GM18868 (cell line): ENCODE measurements around the gene PPP1R15B.

Experiments
- ATAC-seq: cut with Tn5 transposase; IDR thresholded peaks from one replicate; pipeline ENCODE4 v1.9.1; 2021; ENCODE audit warnings: mild to moderate bottlenecking, moderate library complexity; ENCODE audit not compliant: unreplicated experiment

PPP1R15B gene

DNA sequence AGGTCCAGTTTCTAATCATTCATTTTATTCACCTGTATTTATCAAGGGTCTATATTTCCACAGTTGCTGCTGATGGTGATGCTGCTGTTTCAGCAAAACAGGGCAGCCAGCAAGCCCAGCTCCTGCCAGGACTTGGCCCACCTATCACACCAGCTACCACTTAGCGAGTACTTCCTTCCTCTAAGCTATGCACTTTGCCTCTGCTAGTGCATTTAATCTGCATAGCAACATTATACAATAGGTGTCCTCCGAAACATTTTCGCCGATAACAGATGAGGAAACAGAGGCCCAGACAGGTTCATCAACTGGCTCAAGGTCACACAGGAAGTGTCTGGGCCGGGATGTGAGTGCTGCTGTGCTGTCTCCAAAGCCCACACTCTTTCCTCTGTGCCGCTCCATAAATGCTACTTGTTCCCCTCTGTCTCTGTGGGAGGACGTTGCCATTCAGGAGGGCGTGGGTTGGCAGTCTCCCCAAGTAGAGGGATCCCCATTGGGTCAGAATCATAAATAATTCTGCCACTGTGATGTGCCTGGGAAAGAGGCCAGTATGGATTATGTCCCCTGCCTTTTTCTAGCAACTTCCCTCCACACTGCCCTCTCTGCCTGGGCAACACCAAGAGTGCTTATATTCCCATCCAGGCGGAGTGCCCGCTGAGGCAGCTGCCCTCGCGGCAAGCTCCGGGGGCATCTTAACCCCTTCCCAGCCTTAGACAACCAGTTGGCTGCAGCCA lies 42.5 kb downstream of the PPP1R15B start:
- no peak for ATAC-seq

DNA sequence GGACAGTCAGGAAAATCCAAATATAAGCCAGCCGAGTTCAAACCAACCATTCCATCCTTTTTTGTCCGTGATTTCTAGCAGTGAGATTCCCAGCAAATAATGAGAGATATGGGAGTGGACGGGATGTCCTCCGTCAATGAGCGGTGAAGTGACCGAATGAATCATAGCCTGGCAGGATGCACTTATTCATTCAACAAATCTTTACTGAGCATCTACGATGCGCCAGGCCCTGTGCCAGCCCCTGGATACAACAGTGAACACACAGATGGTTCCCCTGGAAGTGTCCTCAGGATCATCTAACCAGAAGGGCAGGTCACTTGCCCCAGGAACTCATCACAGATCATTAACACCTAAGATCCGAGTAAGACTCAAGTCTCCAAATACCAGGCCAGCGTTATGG lies 43.7 kb downstream of the PPP1R15B start:
- no peak for ATAC-seq

DNA sequence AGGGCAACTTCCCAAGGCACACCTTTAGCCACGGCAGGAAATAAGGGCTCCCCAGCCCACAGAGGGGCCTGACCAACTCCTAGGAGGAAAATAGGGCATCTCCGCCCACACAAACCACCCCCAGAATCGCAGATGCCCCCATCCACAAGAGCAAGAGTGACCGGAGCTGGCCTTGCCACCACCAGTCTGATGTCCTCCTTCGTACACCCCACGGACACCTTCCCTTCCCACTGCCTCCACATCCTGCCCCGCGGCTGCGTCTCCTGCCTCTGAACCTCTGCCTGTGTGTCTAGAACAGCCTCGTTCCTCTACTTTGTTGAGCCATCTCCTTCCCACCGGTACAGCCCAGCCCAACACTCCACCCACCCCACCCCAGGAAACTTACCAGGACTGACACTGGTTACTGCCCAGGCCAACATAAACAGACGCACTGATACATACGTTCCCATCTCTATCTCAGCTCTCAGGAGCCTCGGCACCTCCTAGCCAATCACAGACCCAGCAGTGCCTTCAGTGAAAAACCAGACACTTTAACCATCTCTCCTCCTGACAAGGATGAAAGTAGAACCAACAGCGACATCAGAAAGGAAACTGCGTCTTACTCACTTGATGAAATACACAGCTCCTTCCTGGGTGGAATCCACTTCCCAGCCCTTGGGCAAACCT lies 44.3 kb downstream of the PPP1R15B start:
- ATAC-seq, result no peak

DNA sequence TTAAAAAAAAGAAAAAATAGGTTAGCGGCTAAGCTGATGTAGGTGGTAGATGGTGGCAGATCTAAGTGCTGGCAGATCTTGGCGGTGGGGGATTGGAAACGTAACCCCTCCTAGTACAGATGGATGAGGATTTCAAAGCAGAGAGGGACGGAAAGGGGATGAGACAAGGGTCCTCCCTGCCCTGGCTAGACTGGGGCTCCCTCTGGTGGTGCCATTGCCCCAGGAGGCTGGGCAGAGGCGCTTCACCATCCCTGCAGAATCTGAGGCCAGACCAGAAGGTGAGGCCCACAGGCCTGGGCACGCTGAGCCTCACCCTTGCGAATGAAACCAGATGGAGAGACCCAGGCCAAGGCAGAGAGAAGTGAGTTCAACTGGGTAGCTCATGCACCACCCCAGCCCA lies 44.9 kb downstream of the PPP1R15B start:
- no peak for ATAC-seq

DNA sequence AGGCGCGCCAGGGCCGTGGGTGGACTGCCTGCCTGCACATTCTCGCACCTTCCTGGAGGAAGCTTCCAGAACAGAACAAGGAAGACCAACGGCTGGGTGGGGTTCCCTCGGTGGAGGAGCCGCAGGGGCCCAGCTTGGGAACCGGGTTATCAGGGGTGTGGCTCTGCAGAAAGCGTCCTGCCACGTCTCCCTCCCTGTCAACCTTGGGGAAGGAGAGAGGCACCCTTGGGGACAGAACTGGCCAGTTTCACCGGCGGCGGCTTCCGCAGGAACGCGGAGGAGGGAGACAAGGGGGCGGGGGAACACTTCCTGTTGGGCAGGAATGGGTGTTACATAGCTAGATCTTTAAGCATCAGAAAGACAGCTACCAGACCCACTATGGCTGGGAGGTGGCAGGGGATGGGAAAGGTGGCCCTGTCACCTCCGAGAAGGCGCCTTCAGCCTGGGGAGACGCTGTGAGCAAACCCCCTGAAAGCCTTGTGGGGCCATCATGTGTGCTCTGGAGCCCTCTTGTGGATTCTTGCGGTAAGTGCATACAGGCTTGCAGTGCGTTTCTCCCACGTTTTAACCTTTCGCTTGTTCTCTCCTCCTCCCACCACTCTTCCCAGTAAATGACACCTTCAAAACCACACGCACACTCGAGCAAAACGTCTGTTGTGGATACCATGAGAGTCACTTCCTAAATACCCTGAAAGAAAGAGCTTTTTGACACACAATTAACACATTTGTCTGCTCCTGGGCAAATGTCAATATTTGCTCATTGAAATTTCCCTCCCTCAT lies 48.1 kb downstream of the PPP1R15B start:
- ATAC-seq, result no peak

DNA sequence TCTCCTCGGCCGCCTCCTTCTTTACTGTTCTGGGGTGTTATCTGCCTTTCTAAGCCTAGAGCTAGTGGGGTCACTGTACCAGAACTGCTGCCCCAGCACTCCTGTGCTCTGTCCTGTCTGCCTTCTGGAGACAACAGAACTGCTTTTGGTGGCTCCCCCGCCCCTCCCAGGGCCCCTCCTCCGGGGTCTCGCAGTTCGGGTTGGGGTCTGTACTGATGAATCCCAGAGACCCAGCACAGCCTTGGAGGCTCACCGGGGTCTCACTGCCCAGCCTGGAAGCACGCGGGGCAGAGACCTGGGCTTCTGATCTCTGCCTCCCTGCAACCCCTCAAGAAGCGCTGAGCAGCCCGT lies 48.7 kb downstream of the PPP1R15B start:
- ATAC-seq, result no peak

DNA sequence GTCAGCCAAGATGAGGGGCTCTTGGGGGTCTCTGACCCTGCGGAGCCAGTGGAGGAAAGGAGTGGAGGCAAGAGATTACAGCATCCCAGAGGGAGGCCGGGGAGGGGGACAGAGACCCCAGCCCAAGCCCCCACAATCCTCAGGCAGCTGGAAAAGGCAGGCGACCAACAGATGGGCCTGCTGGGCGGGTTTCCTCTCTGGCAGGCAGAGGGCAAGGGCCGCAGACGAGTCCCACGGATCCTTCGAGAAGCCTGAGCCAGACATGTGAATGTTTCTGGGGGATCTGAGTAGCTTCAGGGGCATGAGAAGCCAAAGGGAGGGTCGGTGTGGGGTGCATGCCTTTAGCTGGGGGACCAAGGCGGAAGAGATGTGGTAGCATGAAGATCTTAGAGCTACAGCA lies 49.8 kb downstream of the PPP1R15B start:
- ATAC-seq, result no peak

DNA sequence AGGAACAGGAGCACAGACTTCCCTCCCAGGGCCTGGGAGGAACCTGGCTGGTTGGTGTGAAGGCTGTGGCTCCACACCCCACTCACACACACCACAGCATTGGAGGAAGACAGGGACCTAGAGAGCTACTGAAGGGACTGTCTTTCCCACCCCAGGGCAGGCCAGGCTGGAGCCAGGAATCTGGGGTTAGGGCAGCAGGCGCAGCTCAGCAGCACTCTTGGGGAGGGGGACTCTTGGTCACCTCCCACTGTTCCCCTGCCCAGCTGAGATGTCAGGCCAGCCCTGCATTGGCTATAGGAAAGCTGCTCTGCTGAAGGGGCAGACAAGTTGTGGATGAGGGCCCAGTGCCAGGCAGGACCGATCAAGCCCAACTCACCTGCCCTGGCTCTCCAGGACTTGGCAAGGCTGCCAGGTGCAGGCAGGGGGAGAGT lies 50.3 kb downstream of the PPP1R15B start:
- ATAC-seq, result no peak

DNA sequence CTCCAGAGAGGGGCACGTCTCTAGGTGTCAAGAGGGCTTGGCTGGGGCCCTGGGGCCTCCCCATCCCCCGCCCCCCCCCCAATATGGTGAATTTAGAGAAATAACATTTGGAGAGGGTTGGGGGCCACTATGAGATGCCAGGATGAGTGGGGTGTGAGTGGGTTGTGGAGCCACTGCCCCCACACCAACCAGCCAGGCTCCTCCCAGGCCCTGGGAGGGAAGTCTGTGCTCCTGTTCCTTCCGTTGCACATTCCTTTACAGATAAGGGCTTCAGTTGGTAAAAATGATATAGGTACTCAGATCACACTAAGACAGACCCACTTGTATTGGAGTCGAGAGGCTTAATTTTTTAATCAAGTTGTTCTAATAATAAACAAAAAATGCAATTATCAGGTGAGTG lies 51.3 kb downstream of the PPP1R15B start:
- ATAC-seq, result no peak

DNA sequence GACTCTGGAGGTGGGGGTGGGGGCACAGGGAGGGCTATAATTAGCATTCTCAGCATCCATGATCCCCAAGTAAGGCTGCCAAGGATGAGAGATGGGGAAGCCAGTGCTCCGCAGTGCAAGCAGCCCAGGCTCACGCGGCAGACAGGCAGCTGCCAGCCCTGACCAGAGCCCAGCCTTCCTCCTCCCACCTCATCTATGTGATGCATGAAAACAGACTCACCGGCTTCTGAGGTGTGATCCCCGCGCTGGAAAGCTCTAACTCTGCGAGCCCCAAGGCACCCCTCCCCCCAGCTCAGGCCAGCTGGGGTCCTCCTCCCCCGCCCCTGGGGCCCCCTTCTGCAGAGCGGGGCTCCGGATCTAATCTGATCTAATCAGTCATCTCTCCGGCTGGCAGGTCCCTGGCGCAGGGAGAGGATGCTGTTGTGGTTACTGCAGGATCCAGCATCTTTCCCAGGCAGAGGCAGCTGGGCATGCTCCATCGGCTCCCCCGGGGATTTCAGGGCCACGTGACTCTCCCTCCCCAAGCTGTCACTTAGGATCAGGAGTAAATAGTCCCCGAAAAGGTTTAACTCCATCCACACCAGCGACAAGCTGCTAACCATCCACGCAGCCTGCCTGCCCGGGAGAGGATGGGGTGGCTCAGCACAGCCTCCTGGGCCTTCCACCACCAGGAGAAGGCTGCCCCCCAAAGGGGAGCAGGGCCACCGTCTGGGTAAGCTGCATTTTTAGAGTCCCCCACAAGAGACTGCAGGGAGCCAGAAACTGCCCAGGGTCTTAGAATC lies 52.0 kb downstream of the PPP1R15B start, which contains the start of gene PLEKHA6:
Gene PLEKHA6 (minus strand): TSS at position 456 of the 782 bp plus-strand sequence. CDS start 86,202 bp downstream, outside the sequence.
- no peak for ATAC-seq

DNA sequence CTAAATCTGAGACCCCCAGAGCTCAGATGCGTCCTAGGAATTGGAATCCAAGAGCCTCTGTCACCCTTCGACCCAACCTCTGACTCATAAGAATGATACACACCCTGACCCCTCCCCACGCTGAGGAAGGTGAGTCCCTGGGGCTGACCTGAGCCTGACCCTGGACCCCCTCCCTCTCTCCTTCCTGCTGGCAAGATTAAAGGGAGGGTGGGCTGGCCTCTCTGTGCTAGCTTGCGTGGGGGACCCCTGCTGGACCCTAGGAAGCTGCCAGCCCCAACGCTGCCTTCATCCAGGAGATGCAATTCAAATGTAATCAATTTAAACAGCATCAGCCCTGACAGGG lies 52.5 kb downstream of the PPP1R15B start:
- no peak for ATAC-seq

DNA sequence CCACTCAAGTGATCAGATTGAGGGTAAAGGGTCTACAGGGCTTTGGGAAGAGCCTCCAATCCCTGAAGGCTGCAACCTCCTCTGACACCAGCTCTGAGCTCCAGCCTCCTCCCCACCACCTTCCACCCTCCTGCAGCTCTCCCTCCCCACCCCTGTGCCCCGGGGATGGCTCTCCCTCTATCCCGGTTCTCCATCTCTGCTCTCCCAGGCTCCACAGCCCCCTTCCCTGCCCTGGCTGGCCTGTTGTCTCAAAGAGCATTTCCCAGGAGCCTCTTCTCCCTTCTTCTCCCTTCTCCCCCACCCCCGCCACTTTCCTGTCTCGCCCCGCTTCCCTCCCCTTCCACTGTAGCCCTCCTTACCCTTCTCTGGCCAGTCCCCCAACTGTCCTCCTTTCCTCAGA lies 53.0 kb downstream of the PPP1R15B start:
- ATAC-seq, result no peak

DNA sequence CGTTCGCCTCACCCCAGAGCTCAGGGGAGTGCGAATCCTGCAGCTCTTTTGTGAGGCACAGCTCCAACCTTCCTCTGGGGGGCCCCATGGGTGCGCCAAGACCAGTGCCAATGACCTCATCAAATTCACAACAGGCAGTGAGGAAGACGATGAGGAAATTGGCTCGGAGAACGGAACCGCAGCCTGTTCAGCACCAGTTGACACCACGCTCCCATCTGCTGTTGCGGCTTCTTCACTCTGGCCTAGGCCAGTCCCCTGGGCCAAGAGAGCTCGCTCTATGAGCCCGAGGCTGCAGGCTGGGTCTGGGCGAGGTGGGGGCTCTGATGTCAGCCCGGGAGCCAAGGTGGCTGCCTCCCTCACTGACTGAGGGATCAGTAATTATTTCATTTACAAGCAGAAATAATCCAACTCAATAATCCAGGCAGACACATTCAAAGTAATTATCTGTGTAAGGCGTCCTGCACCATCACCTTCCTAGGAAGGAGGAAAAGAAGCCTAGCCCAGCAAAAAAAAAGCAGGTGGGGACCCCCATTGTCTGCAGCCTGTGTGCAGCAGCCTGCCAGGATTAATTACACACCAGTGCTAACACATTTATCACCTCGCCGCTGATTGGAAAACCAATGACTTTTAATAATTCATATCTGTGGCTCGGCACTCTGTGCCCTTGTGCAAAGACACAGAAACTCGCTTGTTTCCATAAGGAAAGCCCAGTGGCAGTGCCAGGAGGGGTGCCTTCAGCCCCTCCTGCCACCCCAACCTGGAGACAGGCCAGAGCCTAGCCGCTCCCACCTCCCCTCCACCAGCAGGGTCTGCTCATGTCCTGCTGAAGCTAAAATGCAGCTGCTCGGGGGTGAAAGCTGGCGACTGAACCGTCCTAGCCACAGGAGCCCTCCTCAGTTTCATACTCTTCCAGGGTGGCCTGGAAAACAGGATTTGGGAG lies 53.8 kb downstream of the PPP1R15B start:
- no peak for ATAC-seq

DNA sequence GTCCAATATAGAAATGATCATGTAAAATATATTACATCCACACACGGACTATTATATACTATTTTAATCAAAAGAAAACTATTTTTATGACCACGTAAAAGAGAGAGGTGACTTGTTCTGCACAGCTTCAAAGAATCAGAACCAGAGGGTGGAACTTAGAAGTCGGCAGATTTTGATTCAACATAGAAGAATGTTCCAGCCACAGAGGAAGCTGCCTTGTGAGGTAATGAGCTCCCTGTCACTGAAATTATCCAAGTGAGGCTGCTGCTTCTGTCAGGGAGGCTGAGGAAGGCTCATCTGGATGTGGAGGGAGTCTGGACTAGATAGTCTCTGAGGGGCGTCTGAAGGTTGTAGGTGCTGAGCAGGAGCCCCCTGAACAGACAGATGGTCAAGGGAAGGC lies 54.6 kb downstream of the PPP1R15B start:
- ATAC-seq, result no peak

DNA sequence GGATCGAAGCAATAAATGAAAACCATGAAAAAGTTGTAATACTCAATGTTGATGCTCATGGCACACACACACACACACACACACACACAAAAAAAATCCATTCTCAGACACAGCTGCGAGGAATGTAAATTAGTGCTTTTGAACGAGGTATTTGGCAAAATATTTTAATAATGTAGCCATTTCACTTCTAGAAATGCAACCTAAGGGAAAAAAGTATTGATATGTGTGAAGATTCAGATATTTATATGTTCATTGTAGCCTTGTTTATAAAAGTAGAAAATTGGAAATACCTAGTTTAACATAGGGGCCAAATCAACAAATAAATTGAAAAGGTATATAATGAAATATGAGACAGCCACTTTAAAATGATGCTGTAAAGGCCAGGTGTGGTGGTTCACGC lies 55.7 kb downstream of the PPP1R15B start:
- no peak for ATAC-seq

DNA sequence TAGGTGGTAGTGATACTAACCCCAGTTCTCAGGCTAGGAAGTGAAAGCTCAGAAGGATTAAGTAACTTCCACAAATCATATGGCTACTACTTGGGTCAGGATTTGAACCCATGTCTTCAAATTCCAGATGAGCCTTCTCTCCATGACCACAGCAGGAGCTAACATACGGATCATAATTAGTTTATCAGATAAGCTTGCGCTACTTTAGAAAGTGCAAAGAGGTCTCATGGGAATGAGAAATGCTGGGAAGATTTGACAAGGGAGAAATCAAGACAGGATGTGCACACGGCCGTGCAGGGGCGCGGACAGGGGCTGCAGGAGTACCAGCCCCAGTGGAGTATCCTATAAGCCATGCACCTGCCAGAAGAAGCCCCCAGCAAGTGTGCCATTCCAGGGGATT lies 57.0 kb downstream of the PPP1R15B start:
- no peak for ATAC-seq
